ENCODE measurements around the gene MIP. TPM values are rescaled to one million over a fixed set of nuclear protein-coding genes. Genes with fewer than 3 reads are reported as not detected.
"Not testable (repeated sequence)": the region's sequence is repeated elsewhere in the genome, so short reads cannot be mapped to it uniquely, and the experiment has no call there.

MIP gene
- total RNA-seq, 1 donor from 2014 or later: not detected

GRCh38 chr12:56451147-56451546 lies 3.3 kb downstream of the MIP start:
- H3K4me3 ChIP-seq (ENCODE audit: low read depth, low read length): no peak overlapping the region
- no peak for TF ChIP-seq CTCF (conservative IDR thresholded peaks at IDR 0.05; ENCODE audit: low read depth, low read length)

GRCh38 chr12:56450241-56450640 lies 4.2 kb downstream of the MIP start:
- H3K4me3 ChIP-seq (ENCODE audit: low read depth, low read length): no peak overlapping the region
- DNase-seq (ENCODE audit: low read depth): no peak
- TF ChIP-seq CTCF (conservative IDR thresholded peaks at IDR 0.05; ENCODE audit: low read depth, low read length): no peak

More at GRCh38 chr12:56451147-56451546, 3.3 kb downstream of the MIP start:
- DNase-seq (ENCODE audit: low read depth): no peak

GRCh38 chr12:56449622-56449984 lies 4.9 kb downstream of the MIP start:
- no peak for TF ChIP-seq CTCF (conservative IDR thresholded peaks at IDR 0.05; ENCODE audit: low read depth, low read length)
- no peak for DNase-seq (ENCODE audit: low read depth)

GRCh38 chr12:56448860-56449621 lies 5.4 kb downstream of the MIP start, which contains the start of gene TIMELESS:
Gene TIMELESS, minus strand, starts transcription at chr12:56449426. Its CDS starts 15,256 bp downstream, at chr12:56434170.
- no peak for DNase-seq (ENCODE audit: low read depth)
- peak within 1 kb of the TSS; percentile 89 for H3K4me3 ChIP-seq (ENCODE audit: low read depth, low read length)
- no peak for TF ChIP-seq CTCF (conservative IDR thresholded peaks at IDR 0.05; ENCODE audit: low read depth, low read length)

More at GRCh38 chr12:56449622-56449984, 4.9 kb downstream of the MIP start:
- H3K4me3 ChIP-seq (ENCODE audit: low read depth, low read length): peak overlapping the region; percentile 89

GRCh38 chr12:56443208-56443607 lies 11.2 kb downstream of the MIP start:
- not testable (repeated sequence) for DNase-seq (ENCODE audit: low read depth); H3K4me3 ChIP-seq (ENCODE audit: low read depth, low read length)

GRCh38 chr12:56437430-56438176 lies 16.9 kb downstream of the MIP start:
- TF ChIP-seq CTCF (conservative IDR thresholded peaks at IDR 0.05; ENCODE audit: low read depth, low read length): no peak
- H3K4me3 ChIP-seq (ENCODE audit: low read depth, low read length): no peak overlapping the region
- no peak for DNase-seq (ENCODE audit: low read depth)

- no peak overlapping the region for H3K4me3 ChIP-seq (ENCODE audit: low read depth, low read length)
- TF ChIP-seq CTCF (conservative IDR thresholded peaks at IDR 0.05; ENCODE audit: low read depth, low read length): no peak
- no peak for DNase-seq (ENCODE audit: low read depth)
These were observed 19.6 kb downstream of the MIP start for GRCh38 chr12:56434828-56435227.
